T1000 (cell line): ENCODE data around the gene RASGRP2.

Experiments
- DNase-seq: peaks from one replicate; lab custom pipeline; 2025; ENCODE audit warnings: mixed read lengths; lab: John Stamatoyannopoulos, UW

The RASGRP2 gene

GRCh38 chr11:64770120-64770519, 26.2 kb upstream of the RASGRP2 start:
- no peak for DNase-seq

GRCh38 chr11:64769283-64769682, 25.3 kb upstream of the RASGRP2 start:
- no peak for DNase-seq

- no peak for DNase-seq
Observed at GRCh38 chr11:64768300-64768694, 24.4 kb upstream of the RASGRP2 start.

GRCh38 chr11:64767344-64768299, 23.7 kb upstream of the RASGRP2 start:
- DNase-seq = no peak

- no peak for DNase-seq
Observed at GRCh38 chr11:64766881-64767280, 22.9 kb upstream of the RASGRP2 start.

- DNase-seq = no peak
Observed at GRCh38 chr11:64765851-64766665, 22.1 kb upstream of the RASGRP2 start.

- no peak for DNase-seq
Observed at GRCh38 chr11:64765291-64765850, 21.4 kb upstream of the RASGRP2 start.

GRCh38 chr11:64764753-64765152, 20.8 kb upstream of the RASGRP2 start:
- no peak for DNase-seq

- no peak for DNase-seq
Observed at GRCh38 chr11:64764040-64764611, 20.2 kb upstream of the RASGRP2 start.

- no peak for DNase-seq
Observed at GRCh38 chr11:64763526-64764039, 19.6 kb upstream of the RASGRP2 start.

GRCh38 chr11:64762674-64763525, 19.0 kb upstream of the RASGRP2 start:
- DNase-seq = no peak

GRCh38 chr11:64762277-64762673, 18.3 kb upstream of the RASGRP2 start:
- DNase-seq = no peak

GRCh38 chr11:64760759-64761420, 16.9 kb upstream of the RASGRP2 start:
- DNase-seq = no peak

GRCh38 chr11:64759722-64760719, 16.1 kb upstream of the RASGRP2 start, which contains the start of gene PYGM:
Gene PYGM, minus strand, starts transcription at chr11:64759974. Its CDS starts 76 bp downstream, at chr11:64759898.
- DNase-seq = no peak

- DNase-seq = no peak
Observed at GRCh38 chr11:64759131-64759721, 15.3 kb upstream of the RASGRP2 start.

- no peak for DNase-seq
Observed at GRCh38 chr11:64758330-64759079, 14.6 kb upstream of the RASGRP2 start.

GRCh38 chr11:64757549-64758329, 13.8 kb upstream of the RASGRP2 start:
- no peak for DNase-seq
